Hematopoietic multipotent progenitor cell treated with erythropoietin and hydrocortisone succinate and interleukin-3 and kit ligand, for 15 days (in vitro differentiated cells): ENCODE results near the gene SATB1.

Source experiments
- DNase-seq: peaks from one replicate; pipeline ENCODE4 v3.0.0-alpha.2; 2015; ENCODE audit warnings: low spot score

Gene SATB1

GRCh38 chr3:18431266-18431665, 6.1 kb upstream of the SATB1 start:
- DNase-seq = no peak

GRCh38 chr3:18428991-18429745, 4.0 kb upstream of the SATB1 start:
- no peak for DNase-seq

GRCh38 chr3:18428036-18428435, 2.9 kb upstream of the SATB1 start:
- no peak for DNase-seq

DNA sequence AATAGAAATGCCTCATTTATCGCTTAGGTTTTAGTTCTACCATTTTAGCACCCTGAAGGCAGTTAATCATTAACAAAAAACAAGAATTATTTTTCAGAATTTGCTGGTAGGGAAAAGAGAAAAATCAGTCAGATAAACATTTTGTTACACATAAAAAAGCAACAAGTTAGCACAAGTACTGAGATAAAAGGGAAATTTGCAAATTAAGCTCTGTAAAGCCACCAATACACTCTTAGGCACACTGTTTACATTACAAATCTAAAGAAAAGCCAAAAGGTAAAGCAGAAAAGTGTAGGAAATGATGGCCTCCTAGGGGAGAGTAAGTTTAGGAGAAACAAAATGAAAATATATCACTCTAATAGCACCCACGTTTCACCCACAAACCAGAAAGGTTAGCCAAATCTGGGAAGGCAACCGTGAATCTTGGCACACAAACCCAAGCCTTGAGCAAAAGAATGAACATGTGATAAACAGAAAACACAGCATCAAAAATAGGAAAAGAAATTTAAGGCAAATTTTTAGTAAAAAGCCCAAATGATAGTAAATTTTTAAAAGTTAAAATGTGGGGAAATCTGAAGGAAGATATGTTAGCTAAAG, 1.6 kb upstream of the SATB1 start:
- DNase-seq = no peak

DNA sequence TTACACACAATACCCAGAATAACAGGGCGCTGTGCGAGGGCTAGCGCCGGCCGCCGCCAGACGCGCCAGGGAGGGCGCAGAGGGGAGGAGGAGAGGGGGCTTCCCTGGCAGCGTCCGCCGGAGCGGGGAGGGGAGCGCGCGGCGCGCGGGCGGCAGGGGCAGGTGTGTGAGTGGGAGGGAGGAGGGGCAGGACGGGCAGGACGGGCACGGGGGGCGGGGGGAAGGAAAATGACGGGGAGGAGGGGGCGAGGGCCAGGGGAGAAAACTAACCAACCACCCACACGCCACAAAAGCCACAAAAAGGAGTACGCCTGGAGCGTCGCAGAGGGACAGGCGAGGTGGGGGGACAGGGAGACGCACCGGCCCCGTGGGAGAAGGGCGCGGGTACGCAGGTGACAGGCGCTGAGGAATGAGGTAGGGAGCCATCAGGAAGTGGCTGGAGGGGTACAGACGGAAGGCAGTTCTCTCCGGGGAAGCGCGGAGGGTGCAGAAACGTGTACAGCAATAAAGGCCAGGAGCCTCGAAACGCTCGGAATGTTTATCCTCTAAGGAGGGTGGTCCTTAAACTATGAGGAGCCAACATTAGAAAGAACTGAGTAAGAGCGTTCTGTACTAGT, 610 bp upstream of the SATB1 start:
- no peak for DNase-seq

GRCh38 chr3:18424213-18424728, 868 bp downstream of the SATB1 start:
- DNase-seq = no peak

- DNase-seq = peak; percentile 53
Measured at GRCh38 chr3:18423401-18424212, 1.5 kb downstream of the SATB1 start.

- no peak for DNase-seq
Measured at GRCh38 chr3:18422972-18423371, 2.2 kb downstream of the SATB1 start.

DNA sequence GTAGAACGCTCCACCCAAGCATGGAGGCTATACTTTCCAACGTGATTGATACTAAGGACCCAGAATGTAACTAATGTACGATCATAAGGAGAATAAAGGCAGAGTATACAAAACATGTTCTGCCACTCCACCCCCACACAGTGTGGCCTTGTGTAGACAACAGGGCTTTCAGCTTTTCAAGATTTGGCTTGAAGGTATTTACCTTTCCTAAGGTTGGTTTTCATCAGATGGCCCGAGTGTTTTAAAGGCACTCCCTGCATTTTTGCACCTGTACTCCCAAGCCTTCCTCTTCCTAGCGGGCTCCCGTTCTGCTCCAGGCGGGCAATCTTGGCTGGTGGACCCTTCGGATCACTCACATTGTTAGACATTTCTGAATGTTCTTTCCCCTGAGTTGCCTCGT, 4.6 kb downstream of the SATB1 start:
- no peak for DNase-seq

GRCh38 chr3:18419232-18419631, 5.9 kb downstream of the SATB1 start:
- no peak for DNase-seq

DNA sequence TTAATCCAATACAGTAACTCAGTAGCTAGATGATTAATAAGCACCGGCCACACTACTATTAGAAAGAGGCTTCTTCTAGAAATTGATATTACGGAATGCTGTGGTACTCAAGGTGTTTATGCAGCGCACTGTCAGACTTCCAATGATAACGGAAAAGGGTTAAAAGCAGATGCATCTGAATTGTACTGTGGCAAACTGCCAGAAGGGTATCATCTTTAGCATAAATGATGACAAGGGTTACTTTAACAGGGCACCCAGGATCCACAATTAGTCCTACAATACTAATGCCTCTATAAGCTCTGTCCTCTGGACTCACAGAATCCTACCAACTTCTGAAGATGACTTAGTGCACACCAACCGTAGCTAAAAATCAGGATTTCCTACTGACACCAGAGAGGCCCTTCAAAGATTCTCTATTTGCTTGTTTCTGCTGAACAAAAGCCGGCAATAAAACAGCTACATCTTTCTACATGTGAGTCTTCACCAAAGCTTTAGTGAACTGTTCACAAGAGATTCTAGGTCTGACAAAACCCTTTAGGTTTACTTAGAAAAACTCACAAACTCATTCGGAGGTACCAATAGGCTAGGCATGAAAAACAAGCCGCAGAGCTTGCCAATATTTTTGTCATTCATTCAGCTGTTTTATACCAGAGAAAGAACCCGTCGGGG, 7.1 kb downstream of the SATB1 start:
- no peak for DNase-seq

- no peak for DNase-seq
Measured at GRCh38 chr3:18416332-18416731, 8.8 kb downstream of the SATB1 start.

DNA sequence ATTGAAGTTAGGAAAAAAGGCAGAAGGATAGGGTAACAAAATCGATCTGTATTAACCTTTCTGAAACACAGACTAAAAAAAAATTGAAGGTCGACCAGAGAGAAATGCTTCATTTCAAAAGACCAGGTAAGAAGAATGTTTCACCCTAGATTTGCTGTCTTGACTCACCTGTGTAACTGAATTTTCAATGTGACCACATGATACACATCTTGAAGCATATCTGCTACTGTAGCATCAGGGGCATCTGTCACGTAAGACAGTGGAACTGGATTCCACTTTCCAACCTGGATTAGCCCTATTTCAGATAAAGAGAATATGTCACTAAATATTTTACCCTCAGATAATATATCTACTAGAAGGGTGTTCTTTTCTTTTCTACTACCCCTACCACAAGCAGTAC, 9.3 kb downstream of the SATB1 start:
- no peak for DNase-seq

- no peak for DNase-seq
Measured at GRCh38 chr3:18415167-18415566, 10.0 kb downstream of the SATB1 start.

- DNase-seq = no peak
Measured at GRCh38 chr3:18412684-18413083, 12.5 kb downstream of the SATB1 start.

GRCh38 chr3:18411541-18411940, 13.6 kb downstream of the SATB1 start:
- no peak for DNase-seq

GRCh38 chr3:18410205-18410604, 14.9 kb downstream of the SATB1 start:
- DNase-seq = no peak

- DNase-seq = no peak
Measured at GRCh38 chr3:18409266-18409665, 15.9 kb downstream of the SATB1 start.

DNA sequence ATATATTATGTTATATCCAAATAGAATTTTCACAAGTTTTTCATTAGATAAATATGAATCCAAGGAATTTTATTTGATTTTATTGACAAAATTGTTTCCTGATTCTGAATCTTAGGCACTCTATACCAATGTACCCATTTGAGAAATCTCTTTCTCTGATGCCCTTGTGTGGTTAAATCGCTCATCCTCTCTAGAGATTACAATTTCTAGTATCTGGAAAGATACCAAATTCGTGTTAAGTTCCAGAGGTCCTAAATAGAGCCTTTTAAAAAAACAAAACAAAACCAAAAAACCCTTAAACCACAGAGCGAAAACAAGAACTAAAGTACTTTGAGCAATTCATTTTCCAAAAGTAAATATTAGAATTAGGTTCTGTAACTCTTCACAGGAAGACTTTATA, 20.0 kb downstream of the SATB1 start:
- no peak for DNase-seq

- DNase-seq = no peak
Measured at GRCh38 chr3:18403061-18403460, 22.1 kb downstream of the SATB1 start.

DNA sequence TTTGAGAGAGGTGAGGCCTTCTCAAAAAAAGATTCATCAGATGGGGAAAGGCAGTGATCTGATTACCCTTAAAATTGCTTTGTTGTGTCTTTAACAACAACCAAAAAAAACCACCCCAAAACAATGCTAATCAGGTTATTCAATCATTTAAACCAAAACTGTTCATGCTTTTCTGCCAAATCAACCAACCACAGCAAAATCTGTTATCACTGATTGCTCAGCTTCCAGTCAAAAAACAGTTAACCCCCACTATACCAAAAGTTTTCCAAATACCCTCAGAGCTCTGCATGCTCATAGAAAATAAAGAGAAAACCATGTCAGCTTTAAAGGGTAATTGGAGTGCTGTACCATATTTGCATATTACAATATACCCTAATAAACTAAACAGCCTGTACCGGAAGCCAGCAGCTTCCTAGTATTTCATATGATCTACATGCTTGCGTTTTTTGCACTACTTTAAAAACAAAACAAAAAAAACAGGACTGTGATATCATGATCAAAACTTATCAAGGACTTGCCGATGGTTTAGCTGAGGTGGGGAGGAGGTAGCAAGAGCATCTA, 22.8 kb downstream of the SATB1 start:
- no peak for DNase-seq
